Lung (tissue), 12 donors: ENCODE measurements around the gene AMN1. TPM values are rescaled to one million over a fixed set of nuclear protein-coding genes. Genes with fewer than 3 reads are reported as not detected.

Experiments used
- ATAC-seq: fragments of 200-7000 bp; cut with Tn5 transposase; one replicate; pipeline ENCODE4 v1.9.1; 2020; ENCODE audit warnings: moderate number of reproducible peaks; ENCODE audit not compliant: insufficient read depth, low FRiP score
- DNase-seq, 3 donors: peaks; one replicate each; pipeline ENCODE4 v3.0.0-alpha.2; 2013 to 2017
- H3K27ac ChIP-seq, 2 donors: one replicate each; pipeline ENCODE4 v1.5.1; 2013; ENCODE audit warnings: mild to moderate bottlenecking in 2 of 2, moderate library complexity in 2 of 2, control low read depth in 1 of 2, inconsistent platforms in 1 of 2, low read depth in 1 of 2, low read length in 1 of 2
- H3K27me3 ChIP-seq, 3 donors: one replicate each; pipeline ENCODE4 v1.5.1; 2013; ENCODE audit warnings: low read length in 2 of 3; ENCODE audit not compliant: control insufficient read depth in 3 of 3, insufficient read depth in 3 of 3
- H3K36me3 ChIP-seq, 4 donors: one replicate each; pipeline ENCODE4 v1.5.1; 2013; ENCODE audit warnings: low read length in 4 of 4, mild to moderate bottlenecking in 1 of 4, moderate library complexity in 1 of 4; ENCODE audit not compliant: control insufficient read depth in 4 of 4, insufficient read depth in 4 of 4
- H3K4me1 ChIP-seq, 5 donors: one replicate each; pipeline ENCODE4 v1.5.1; 2013; ENCODE audit warnings: low read length in 5 of 5, mild to moderate bottlenecking in 2 of 5, moderate library complexity in 1 of 5; ENCODE audit not compliant: control insufficient read depth in 5 of 5, insufficient read depth in 5 of 5
- H3K4me3 ChIP-seq: one replicate; pipeline ENCODE4 v1.5.1; 2013; ENCODE audit warnings: mild to moderate bottlenecking, control low read depth, moderate library complexity
- H3K9ac ChIP-seq, 2 donors: one replicate each; pipeline ENCODE4 v1.5.1; 2013; ENCODE audit warnings: low read length in 2 of 2, control low read depth in 1 of 2; ENCODE audit not compliant: insufficient read depth in 1 of 2
- H3K9me3 ChIP-seq, 4 donors: one replicate each; pipeline ENCODE4 v1.5.1; 2013; ENCODE audit warnings: low read length in 3 of 4, mild to moderate bottlenecking in 1 of 4, moderate library complexity in 1 of 4; ENCODE audit not compliant: control insufficient read depth in 4 of 4, insufficient read depth in 3 of 4
- CTCF ChIP-seq: IDR thresholded peaks from 2 replicates; pipeline ENCODE4 v1.5.1; 2012; ENCODE audit warnings: mild to moderate bottlenecking; ENCODE audit errors: control extremely low read depth, extremely low read depth
- WGBS, 2 donors: extraction: QIAGEN DNeasy Blood & Tissue Kit; methylation state at CpG; one replicate each; pipeline ENCODE4 v1.1.7; 2013; 5-methylcytosine and 5-hydroxymethylcytosine counted together
- polyA plus RNA-seq, 2 donors: library from polyadenylated mRNA; stranded (reverse); fragments of 200-250 nt; gene quantifications; one replicate each; pipeline ENCODE4 v1.2.1, GENCODE V29; 2013
- total RNA-seq, 2 donors: library from RNA; depleted of rRNA in 1 of 2; stranded (reverse); fragments of >200 nt in 1 of 2; gene quantifications; one replicate each; pipeline ENCODE4 v1.2.1, GENCODE V29; 2014 to 2021
- donor health status: control.
- donor health status: control.
- donor health status: Bipolar disorder and iron deficiency.
- donor health status: healthy.
- donor health status: DM: yes; HTN: yes; CAD: no.

AMN1 gene
- total and polyA plus RNA-seq, 4 donors: 5.7 to 20.0 (median 11.3) TPM

GRCh38 chr12:31729705-31730104 lies 884 bp upstream of the AMN1 start:
- ATAC-seq: no peak
- H3K27ac ChIP-seq: peak overlapping the region; percentile 29 to 100
- peak overlapping the region; percentile 61 to 83 for H3K9ac ChIP-seq
- H3K9me3 ChIP-seq: peaks cover 0 to 3% (median 0%) of the 10 kb centered on the region in 4 donors
- peaks cover 2 to 11% (median 5%) of the 10 kb centered on the region in 5 donors for H3K4me1 ChIP-seq
- peak overlapping the region; percentile 74 for H3K4me3 ChIP-seq
- H3K27me3 ChIP-seq: no peaks in the 10 kb centered on the region
- TF ChIP-seq CTCF: no peak
- no peak for DNase-seq
- 84 to 86% methylated on average over 4 of the region's 4 CpGs for WGBS, 2 donors
- no peaks in the 10 kb centered on the region for H3K36me3 ChIP-seq

GRCh38 chr12:31728289-31728916 lies 418 bp downstream of the AMN1 start:
- no peak for ATAC-seq

GRCh38 chr12:31727192-31727591 lies 1.6 kb downstream of the AMN1 start:
- Histone ChIP-seq H3K36me3 (peaks cover 0 to 3% (median 0%) of the 10 kb centered on the region in 4 donors), H3K4me1 (peaks cover 1 to 11% (median 4%) of the 10 kb centered on the region in 5 donors), H3K27ac (no peak overlapping the region), H3K9ac (no peak overlapping the region), H3K27me3 (no peaks in the 10 kb centered on the region), H3K9me3 (peaks cover 0 to 3% (median 0%) of the 10 kb centered on the region in 4 donors), H3K4me3 (no peak overlapping the region)
- WGBS, 2 donors: 96 to 99% methylated on average over 2 of the region's 2 CpGs
- no peak for DNase-seq
- TF ChIP-seq CTCF: no peak
- ATAC-seq: no peak

More at GRCh38 chr12:31728289-31728916, 418 bp downstream of the AMN1 start:
- peaks cover 0 to 3% (median 0%) of the 10 kb centered on the region in 4 donors for H3K36me3 ChIP-seq
- H3K27me3 ChIP-seq: no peaks in the 10 kb centered on the region
- TF ChIP-seq CTCF: no peak
- H3K9ac ChIP-seq: peak overlapping the region; percentile 68 to 91
- peak overlapping the region; percentile 73 for H3K4me3 ChIP-seq
- peaks cover 0 to 3% (median 0%) of the 10 kb centered on the region in 4 donors for H3K9me3 ChIP-seq
- DNase-seq: no peak
- peak overlapping the region; percentile 100 for H3K27ac ChIP-seq
- WGBS, 2 donors: 1% methylated on average over 22 of the region's 22 CpGs
- H3K4me1 ChIP-seq: peaks cover 1 to 11% (median 4%) of the 10 kb centered on the region in 5 donors
